ENCODE results near the gene ASPN.

DNA sequence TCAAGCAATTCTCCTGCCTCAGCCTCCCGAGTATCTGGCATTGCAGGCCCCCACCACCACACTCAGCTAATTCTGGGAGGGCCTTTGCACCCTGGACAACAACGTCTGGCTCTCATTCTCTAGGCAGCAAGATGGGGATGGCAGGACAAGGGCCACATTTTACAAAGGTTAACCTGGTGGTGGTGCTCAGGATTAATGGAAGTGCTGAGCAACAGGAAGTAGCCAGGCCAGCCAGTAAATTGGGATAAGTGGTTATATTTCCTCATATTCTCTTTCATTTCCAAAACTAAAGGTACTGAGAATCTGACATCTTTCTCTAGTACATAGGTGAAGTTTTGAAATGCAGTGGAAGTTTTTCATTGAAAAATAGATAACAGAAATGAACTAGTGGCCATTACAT lies 24.7 kb upstream of the ASPN start:
- TF ChIP-seq, protein P1, sequence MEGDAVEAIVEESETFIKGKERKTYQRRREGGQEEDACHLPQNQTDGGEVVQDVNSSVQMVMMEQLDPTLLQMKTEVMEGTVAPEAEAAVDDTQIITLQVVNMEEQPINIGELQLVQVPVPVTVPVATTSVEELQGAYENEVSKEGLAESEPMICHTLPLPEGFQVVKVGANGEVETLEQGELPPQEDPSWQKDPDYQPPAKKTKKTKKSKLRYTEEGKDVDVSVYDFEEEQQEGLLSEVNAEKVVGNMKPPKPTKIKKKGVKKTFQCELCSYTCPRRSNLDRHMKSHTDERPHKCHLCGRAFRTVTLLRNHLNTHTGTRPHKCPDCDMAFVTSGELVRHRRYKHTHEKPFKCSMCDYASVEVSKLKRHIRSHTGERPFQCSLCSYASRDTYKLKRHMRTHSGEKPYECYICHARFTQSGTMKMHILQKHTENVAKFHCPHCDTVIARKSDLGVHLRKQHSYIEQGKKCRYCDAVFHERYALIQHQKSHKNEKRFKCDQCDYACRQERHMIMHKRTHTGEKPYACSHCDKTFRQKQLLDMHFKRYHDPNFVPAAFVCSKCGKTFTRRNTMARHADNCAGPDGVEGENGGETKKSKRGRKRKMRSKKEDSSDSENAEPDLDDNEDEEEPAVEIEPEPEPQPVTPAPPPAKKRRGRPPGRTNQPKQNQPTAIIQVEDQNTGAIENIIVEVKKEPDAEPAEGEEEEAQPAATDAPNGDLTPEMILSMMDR (IDR thresholded peaks at IDR 0.05; ENCODE audit: low read depth, low read length, missing input control): no peak
- TF ChIP-seq HNF4G (IDR thresholded peaks at IDR 0.05): no peak
- TF ChIP-seq, protein P2, sequence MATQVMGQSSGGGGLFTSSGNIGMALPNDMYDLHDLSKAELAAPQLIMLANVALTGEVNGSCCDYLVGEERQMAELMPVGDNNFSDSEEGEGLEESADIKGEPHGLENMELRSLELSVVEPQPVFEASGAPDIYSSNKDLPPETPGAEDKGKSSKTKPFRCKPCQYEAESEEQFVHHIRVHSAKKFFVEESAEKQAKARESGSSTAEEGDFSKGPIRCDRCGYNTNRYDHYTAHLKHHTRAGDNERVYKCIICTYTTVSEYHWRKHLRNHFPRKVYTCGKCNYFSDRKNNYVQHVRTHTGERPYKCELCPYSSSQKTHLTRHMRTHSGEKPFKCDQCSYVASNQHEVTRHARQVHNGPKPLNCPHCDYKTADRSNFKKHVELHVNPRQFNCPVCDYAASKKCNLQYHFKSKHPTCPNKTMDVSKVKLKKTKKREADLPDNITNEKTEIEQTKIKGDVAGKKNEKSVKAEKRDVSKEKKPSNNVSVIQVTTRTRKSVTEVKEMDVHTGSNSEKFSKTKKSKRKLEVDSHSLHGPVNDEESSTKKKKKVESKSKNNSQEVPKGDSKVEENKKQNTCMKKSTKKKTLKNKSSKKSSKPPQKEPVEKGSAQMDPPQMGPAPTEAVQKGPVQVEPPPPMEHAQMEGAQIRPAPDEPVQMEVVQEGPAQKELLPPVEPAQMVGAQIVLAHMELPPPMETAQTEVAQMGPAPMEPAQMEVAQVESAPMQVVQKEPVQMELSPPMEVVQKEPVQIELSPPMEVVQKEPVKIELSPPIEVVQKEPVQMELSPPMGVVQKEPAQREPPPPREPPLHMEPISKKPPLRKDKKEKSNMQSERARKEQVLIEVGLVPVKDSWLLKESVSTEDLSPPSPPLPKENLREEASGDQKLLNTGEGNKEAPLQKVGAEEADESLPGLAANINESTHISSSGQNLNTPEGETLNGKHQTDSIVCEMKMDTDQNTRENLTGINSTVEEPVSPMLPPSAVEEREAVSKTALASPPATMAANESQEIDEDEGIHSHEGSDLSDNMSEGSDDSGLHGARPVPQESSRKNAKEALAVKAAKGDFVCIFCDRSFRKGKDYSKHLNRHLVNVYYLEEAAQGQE (IDR thresholded peaks at IDR 0.05): no peak
- no peak for TF ChIP-seq GABPA (IDR thresholded peaks at IDR 0.05 in 1 of 2, conservative IDR thresholded peaks at IDR 0.05 in 1 of 2)
- TF ChIP-seq RAD21 (IDR thresholded peaks at IDR 0.05): peak; percentile 39 to 56
- TF ChIP-seq JUND (IDR thresholded peaks at IDR 0.05): no peak
- TF ChIP-seq YY1 (IDR thresholded peaks at IDR 0.05): no peak
- TF ChIP-seq TAF1 (conservative IDR thresholded peaks at IDR 0.05): no peak
- TF ChIP-seq RXRA (IDR thresholded peaks at IDR 0.05): no peak
- TF ChIP-seq, protein P3, sequence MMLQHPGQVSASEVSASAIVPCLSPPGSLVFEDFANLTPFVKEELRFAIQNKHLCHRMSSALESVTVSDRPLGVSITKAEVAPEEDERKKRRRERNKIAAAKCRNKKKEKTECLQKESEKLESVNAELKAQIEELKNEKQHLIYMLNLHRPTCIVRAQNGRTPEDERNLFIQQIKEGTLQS (IDR thresholded peaks at IDR 0.05): no peak
- no peak for TF ChIP-seq EGR1 (IDR thresholded peaks at IDR 0.05; ENCODE audit: low read depth in 2 of 2)

Data from liver (tissue), 3 donors.